Lower leg skin (tissue), 4 donors: Measurements from ENCODE around the gene DBI. TPM values are rescaled to one million over a fixed set of nuclear protein-coding genes. Genes with fewer than 3 reads are reported as not detected.

Experiments
- DNase-seq, 2 donors: peaks; one replicate each; pipeline ENCODE4 v3.0.0-alpha.2; 2019; ENCODE audit warnings: low spot score in 2 of 2
- H3K4me3 ChIP-seq: fragments of 200-600 bp; sonication (generic); 2 replicates; pipeline ENCODE4 v1.5.1; 2017; ENCODE audit warnings: mild to moderate bottlenecking, low read depth; ENCODE audit not compliant: poor library complexity, severe bottlenecking
- POLR2A ChIP-seq, 2 donors: fragments of 450-650 bp; IDR thresholded peaks; one replicate each; pipeline ENCODE4 v1.6.1; 2016 to 2017; ENCODE audit warnings: antibody characterized with exemption in 2 of 2, mild to moderate bottlenecking in 1 of 2, moderate library complexity in 1 of 2
- WGBS, 2 donors: methylation state at CpG; one replicate each; pipeline ENCODE4 v1.1.5; 2018; 5-methylcytosine and 5-hydroxymethylcytosine counted together
- intact Hi-C: fragments of 100-400 bp; cut with DNase I; formaldehyde crosslinking; loops from one replicate; pipeline ENCODE4 v1.15.0; 2023; ENCODE audit warnings: low total_unique reads
- total RNA-seq, 4 donors: library from RNA; depleted of rRNA; stranded (reverse); fragments of >200 nt; gene quantifications; one replicate each; pipeline ENCODE4 v1.1.0, GENCODE V29; 2016
- TF ChIP-seq, protein P1 (sequence below), 3 donors: fragments of 450-650 bp; IDR thresholded peaks; one replicate each; pipeline ENCODE4 v1.5.1; 2016; ENCODE audit warnings: antibody characterized with exemption in 3 of 3, mild to moderate bottlenecking in 3 of 3, moderate library complexity in 2 of 3

The DBI gene
- total RNA-seq, 4 donors from 2014 or later, result 266 to 369 (median 326) TPM

DNA sequence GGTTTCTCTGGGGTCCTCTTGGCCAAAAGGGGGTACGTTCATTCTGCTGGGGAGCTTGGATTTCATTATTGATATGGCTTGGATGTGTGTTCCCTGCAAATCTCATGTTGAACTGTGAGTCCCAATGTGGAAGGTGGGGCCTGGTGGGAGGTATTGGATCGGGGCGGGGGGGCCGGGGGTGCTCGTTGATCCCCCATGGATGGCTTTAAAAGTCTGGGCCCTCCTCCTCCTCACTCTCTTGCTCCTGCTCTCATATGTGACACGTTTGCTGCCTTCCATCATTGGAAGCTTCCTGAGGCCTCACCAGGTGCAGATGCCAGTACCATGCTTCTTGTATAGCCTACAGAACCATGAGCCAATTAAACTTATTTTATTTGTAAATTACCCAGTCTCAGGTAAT is 11.8 kb downstream of the DBI start:
- TF ChIP-seq, protein P1, sequence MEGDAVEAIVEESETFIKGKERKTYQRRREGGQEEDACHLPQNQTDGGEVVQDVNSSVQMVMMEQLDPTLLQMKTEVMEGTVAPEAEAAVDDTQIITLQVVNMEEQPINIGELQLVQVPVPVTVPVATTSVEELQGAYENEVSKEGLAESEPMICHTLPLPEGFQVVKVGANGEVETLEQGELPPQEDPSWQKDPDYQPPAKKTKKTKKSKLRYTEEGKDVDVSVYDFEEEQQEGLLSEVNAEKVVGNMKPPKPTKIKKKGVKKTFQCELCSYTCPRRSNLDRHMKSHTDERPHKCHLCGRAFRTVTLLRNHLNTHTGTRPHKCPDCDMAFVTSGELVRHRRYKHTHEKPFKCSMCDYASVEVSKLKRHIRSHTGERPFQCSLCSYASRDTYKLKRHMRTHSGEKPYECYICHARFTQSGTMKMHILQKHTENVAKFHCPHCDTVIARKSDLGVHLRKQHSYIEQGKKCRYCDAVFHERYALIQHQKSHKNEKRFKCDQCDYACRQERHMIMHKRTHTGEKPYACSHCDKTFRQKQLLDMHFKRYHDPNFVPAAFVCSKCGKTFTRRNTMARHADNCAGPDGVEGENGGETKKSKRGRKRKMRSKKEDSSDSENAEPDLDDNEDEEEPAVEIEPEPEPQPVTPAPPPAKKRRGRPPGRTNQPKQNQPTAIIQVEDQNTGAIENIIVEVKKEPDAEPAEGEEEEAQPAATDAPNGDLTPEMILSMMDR (IDR thresholded peaks at IDR 0.05), result no peak
- TF ChIP-seq POLR2A (IDR thresholded peaks at IDR 0.05), result no peak
- 78 to 87% methylated on average over 6 of the region's 6 CpGs for WGBS, 2 donors
- H3K4me3 ChIP-seq, result no peak overlapping the region
- DNase-seq, result no peak
- intact Hi-C loops, result no loop called here

DNA sequence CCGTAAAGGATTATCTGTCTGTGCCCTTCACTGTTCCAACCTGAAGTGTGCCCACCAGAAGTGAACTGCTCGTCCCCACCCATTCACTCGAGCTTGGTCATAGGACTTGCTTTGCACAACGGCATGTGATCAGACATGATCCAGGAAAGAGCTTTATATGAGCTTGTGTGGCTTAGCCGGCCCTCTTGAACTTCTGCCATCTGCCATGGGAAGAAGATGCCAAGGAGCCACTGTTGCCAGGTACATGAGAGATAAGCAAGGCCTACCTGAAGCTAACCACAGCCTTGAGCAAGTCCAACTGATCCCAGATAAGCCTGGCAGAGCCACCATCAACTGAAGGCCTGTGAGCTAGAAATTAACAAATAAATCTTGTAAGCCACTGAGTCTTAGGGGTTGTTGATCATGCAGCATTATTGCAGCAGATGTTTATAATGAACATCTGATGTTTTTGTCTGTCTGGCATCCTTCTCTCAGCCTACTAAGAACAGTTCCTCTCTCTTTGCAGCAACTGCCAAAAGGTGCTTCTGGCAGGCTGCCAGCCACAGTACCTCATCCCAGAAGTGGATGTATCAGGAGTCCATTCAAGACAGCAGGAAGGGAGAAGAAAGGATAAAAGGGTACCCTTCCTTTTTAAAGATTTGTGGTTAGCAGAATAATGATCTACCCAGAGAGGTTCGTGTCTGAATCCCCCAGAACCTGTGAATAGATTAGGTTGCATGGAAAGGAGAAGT is 16.8 kb downstream of the DBI start:
- intact Hi-C loops, result no loop called here
- peak; percentile 51 to 88 for DNase-seq
- H3K4me3 ChIP-seq, result no peak overlapping the region
- TF ChIP-seq, protein P1 (IDR thresholded peaks at IDR 0.05), result no peak
- TF ChIP-seq POLR2A (IDR thresholded peaks at IDR 0.05), result no peak
- WGBS, 2 donors, result 41 to 46% methylated on average over 6 of the region's 6 CpGs

DNA sequence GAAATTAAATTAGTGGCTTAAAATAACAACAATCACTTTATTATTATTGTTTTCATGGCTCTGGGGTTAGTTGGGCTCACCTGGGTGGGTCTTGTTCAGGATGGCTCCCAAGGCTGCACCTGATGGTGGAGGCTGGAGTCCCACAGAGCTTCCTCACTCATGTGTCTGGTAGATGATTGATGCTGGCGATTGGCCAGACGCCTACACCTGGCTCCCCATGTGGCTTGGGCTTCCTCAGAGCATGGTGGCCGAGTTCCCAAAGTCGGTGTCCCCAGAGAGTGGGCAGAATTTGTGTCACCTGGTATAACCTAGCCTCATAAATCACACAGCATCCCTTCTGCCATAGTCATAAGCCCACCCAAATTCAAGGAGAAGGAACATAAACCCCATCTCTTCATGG is 18.2 kb downstream of the DBI start:
- no peak for TF ChIP-seq POLR2A (IDR thresholded peaks at IDR 0.05)
- TF ChIP-seq, protein P1 (IDR thresholded peaks at IDR 0.05), result no peak
- DNase-seq, result peak in 1 of 2 donors; percentile 72
- WGBS, 2 donors, result 73 to 91% methylated on average over 4 of the region's 4 CpGs
- intact Hi-C loops, result no loop called here
- H3K4me3 ChIP-seq, result no peak overlapping the region

DNA sequence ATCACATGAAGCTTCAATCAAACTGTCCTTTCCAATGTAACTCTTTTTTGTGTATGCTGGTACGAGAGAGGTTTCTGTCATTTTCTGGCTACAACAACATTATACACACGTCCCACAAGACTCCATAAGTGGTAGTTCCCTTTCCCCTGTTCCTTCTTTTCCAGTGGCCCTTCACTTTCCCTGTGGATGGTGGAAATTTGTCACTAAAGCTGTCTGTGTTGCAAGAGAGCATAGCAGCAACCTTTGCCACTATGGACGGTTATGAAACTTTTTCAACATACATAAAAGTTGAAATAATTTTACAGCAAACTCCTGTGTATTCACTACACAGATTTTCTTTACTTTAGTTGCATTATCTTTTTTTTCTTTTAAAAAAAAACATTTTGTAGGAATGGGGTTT is 18.7 kb downstream of the DBI start:
- WGBS, 2 donors, result 84 to 90% methylated on average over 3 of the region's 3 CpGs
- no peak for DNase-seq
- TF ChIP-seq, protein P1 (IDR thresholded peaks at IDR 0.05), result no peak
- TF ChIP-seq POLR2A (IDR thresholded peaks at IDR 0.05), result no peak
- intact Hi-C loops, result no loop called here
- no peak overlapping the region for H3K4me3 ChIP-seq

DNA sequence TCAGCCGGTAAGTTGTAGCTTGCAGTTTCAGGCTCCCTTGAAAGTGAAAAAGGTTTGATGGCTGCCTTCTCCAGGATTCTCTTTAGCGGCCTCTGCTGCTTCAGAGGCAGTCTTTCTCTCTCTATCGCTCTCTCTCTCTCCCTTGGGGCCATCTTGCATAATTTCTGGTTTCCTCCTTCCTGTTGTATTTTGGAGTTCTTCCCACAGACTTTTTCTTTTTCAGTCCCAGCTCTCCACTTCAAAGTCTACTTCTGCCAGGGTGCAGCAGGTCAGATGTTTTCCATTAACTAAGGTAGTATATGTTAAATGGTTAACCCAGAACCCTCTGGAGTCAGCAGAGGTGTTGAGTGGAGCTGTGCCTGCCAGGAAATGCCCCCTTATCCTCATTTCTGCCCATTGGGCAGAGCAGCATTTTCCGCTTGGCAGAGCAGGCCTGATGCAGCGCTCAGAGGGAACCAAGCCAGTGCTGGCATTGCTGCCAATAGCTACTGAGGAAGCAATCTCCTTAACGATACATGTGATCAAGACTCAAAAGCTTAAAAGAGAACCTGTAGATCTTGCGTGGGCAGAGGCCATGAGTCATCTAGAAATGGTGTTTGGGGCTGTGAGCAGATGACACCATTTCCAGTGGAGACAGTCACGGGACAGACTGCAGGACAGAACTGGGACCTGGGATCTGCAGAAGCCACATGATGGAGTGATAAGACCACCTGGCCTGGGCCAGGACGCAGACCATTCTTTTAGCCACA is 20.8 kb downstream of the DBI start:
- intact Hi-C loops, result no loop called here
- TF ChIP-seq, protein P1 (IDR thresholded peaks at IDR 0.05), result no peak
- no peak for TF ChIP-seq POLR2A (IDR thresholded peaks at IDR 0.05)
- H3K4me3 ChIP-seq, result no peak overlapping the region
- peak; percentile 88 to 95 for DNase-seq
- WGBS, 2 donors, result 14 to 15% methylated on average over 9 of the region's 9 CpGs
